Hepatocyte (in vitro differentiated cells): Measurements from ENCODE around the gene EFEMP2. TPM values are rescaled to one million over a fixed set of nuclear protein-coding genes. Genes with fewer than 3 reads are reported as not detected.

Source experiments
- DNase-seq: peaks from one replicate; pipeline ENCODE4 v3.0.0-alpha.2; 2016; ENCODE audit warnings: low spot score
- H2AFZ ChIP-seq: fragments of 200-600 bp; sonication (generic); 2 replicates; pipeline ENCODE4 v1.6.0; 2016; ENCODE audit warnings: antibody characterized with exemption, mild to moderate bottlenecking
- H3K27ac ChIP-seq: fragments of 200-600 bp; sonication (generic); 2 replicates; pipeline ENCODE4 v1.5.1; 2016; ENCODE audit warnings: mild to moderate bottlenecking
- H3K27me3 ChIP-seq: fragments of 200-600 bp; sonication (generic); 2 replicates; pipeline ENCODE4 v1.6.1; 2016
- H3K36me3 ChIP-seq: fragments of 200-600 bp; sonication (generic); replicated peaks from 2 replicates; pipeline ENCODE4 v1.5.1; 2016; ENCODE audit warnings: low read depth; ENCODE audit not compliant: insufficient read depth
- H3K4me1 ChIP-seq: fragments of 200-600 bp; sonication (generic); 2 replicates; pipeline ENCODE4 v1.5.1; 2016; ENCODE audit warnings: mild to moderate bottlenecking, moderate library complexity; ENCODE audit not compliant: insufficient read depth
- H3K4me2 ChIP-seq: fragments of 200-600 bp; sonication (generic); 2 replicates; pipeline ENCODE4 v1.6.0; 2016
- H3K4me3 ChIP-seq: fragments of 200-600 bp; sonication (generic); 2 replicates; pipeline ENCODE4 v1.5.1; 2016; ENCODE audit warnings: mild to moderate bottlenecking
- H3K79me2 ChIP-seq: fragments of 200-600 bp; sonication (generic); 2 replicates; pipeline ENCODE4 v1.6.0; 2017; ENCODE audit warnings: mild to moderate bottlenecking
- H3K9me2 ChIP-seq: fragments of 200-600 bp; sonication (generic); replicated peaks from 2 replicates; pipeline ENCODE4 v1.6.0; 2017; ENCODE audit warnings: mild to moderate bottlenecking; ENCODE audit not compliant: insufficient read depth
- H3K9me3 ChIP-seq: fragments of 200-600 bp; sonication (generic); 2 replicates; pipeline ENCODE4 v1.5.1; 2016; ENCODE audit warnings: low read depth, mild to moderate bottlenecking
- H4K20me1 ChIP-seq: fragments of 200-600 bp; sonication (generic); 2 replicates; pipeline ENCODE4 v1.6.0; 2016; ENCODE audit warnings: mild to moderate bottlenecking; ENCODE audit not compliant: insufficient read depth, poor library complexity, severe bottlenecking
- EZH2 ChIP-seq: fragments of 200-600 bp; sonication (generic); IDR thresholded peaks from 2 replicates; pipeline ENCODE4 v1.6.1; 2016; ENCODE audit warnings: antibody characterized with exemption, mild to moderate bottlenecking, borderline replicate concordance
- EZH2phosphoT487 ChIP-seq: fragments of 200-600 bp; sonication (generic); IDR thresholded peaks from one replicate; pipeline ENCODE4 v1.6.1; 2018; ENCODE audit warnings: antibody characterized with exemption, mild to moderate bottlenecking, low read depth, moderate library complexity; ENCODE audit not compliant: unreplicated experiment, severe bottlenecking
- WGBS: methylation state at CpG from one replicate; pipeline ENCODE4 v1.1.6; 2016; ENCODE audit warnings: low lambda C conversion rate; ENCODE audit errors: missing lambda C conversion rate; 5-methylcytosine and 5-hydroxymethylcytosine counted together
- polyA plus RNA-seq: library from polyadenylated mRNA; unstranded; fragments of >200 nt; fragmentation: Nextera tagmentation; extraction: Ambion mirVana; gene quantifications from 2 replicates; pipeline ENCODE4 v1.2.1, GENCODE V29; 2016
- total RNA-seq: library from RNA; depleted of rRNA; stranded (reverse); fragments of >200 nt; gene quantifications from 2 replicates; pipeline ENCODE4 v1.2.3, GENCODE V29; 2014
- TF ChIP-seq, protein P1 (sequence below): fragments of 200-600 bp; sonication (generic); IDR thresholded peaks from 2 replicates; pipeline ENCODE4 v1.5.1; 2016; ENCODE audit warnings: antibody characterized with exemption, mild to moderate bottlenecking; ENCODE audit not compliant: poor library complexity

EFEMP2 gene
- total and polyA plus RNA-seq, 2 experiments from 2014 or later: 65.2 to 197 TPM

DNA sequence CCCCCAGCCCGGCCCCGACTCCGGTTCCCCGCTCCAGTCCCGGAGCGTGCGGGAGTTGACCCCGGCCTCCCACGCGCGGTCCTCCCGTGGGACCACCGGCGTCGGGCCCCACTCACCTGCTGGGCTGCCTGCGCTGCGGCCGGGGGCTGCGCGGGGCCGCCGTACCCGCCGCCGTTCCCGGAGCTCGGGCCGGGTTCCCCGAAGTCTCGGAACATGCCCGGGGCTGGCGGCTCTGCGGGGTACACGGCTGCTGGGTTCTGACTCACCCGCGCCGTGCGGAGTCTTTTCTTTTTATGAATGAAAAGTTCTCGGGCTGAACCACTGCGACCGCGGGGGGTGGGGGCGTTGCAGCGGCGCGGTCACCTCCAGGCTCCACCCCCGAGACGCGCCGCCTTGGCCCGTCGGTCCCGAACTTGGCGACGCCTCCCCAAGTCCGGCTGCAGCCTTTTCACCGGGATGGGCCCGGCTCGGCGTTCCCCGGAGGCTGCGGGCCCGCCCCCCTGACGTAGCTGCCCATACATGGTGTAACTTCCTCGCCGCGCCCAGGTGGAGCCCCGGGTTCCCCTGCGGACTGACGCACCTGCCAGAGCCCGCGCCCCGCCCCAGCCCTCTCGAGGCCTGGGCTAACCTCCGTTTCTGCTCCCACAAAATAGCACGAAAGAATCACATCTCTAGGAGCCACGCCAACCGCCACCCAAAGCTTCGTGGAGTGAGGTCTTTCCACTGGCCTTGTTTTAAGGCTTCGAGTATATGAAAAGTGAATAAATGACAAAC lies 27.7 kb upstream of the EFEMP2 start, which contains the start of gene FOSL1:
Gene FOSL1 (minus strand): TSS at position 264 of the 774 bp plus-strand sequence. CDS start 49 bp downstream, at position 215.
- Histone ChIP-seq H4K20me1 (no peaks in the 10 kb centered on the region), H3K9me3 (no peaks in the 10 kb centered on the region), H3K27me3 (peaks cover 25% of the 10 kb centered on the region), H3K36me3 (no peaks in the 10 kb centered on the region), H3K4me1 (peaks cover 15% of the 10 kb centered on the region), H3K9me2 (no peaks in the 10 kb centered on the region), H3K4me3 (peak within 1 kb of the TSS; percentile 53), H3K4me2 (peak within 1 kb of the TSS; percentile 93), H3K27ac (peak within 1 kb of the TSS; percentile 71), H3K79me2 (no peaks in the 10 kb centered on the region), H2AFZ (peak within 1 kb of the TSS; percentile 63)
- TF ChIP-seq EZH2 (no peak), EZH2phosphoT487 (no peak)
- TF ChIP-seq, protein P1, sequence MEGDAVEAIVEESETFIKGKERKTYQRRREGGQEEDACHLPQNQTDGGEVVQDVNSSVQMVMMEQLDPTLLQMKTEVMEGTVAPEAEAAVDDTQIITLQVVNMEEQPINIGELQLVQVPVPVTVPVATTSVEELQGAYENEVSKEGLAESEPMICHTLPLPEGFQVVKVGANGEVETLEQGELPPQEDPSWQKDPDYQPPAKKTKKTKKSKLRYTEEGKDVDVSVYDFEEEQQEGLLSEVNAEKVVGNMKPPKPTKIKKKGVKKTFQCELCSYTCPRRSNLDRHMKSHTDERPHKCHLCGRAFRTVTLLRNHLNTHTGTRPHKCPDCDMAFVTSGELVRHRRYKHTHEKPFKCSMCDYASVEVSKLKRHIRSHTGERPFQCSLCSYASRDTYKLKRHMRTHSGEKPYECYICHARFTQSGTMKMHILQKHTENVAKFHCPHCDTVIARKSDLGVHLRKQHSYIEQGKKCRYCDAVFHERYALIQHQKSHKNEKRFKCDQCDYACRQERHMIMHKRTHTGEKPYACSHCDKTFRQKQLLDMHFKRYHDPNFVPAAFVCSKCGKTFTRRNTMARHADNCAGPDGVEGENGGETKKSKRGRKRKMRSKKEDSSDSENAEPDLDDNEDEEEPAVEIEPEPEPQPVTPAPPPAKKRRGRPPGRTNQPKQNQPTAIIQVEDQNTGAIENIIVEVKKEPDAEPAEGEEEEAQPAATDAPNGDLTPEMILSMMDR: no peak
- DNase-seq: peak; percentile 95
- WGBS: 3% methylated on average over 61 of the region's 80 CpGs

DNA sequence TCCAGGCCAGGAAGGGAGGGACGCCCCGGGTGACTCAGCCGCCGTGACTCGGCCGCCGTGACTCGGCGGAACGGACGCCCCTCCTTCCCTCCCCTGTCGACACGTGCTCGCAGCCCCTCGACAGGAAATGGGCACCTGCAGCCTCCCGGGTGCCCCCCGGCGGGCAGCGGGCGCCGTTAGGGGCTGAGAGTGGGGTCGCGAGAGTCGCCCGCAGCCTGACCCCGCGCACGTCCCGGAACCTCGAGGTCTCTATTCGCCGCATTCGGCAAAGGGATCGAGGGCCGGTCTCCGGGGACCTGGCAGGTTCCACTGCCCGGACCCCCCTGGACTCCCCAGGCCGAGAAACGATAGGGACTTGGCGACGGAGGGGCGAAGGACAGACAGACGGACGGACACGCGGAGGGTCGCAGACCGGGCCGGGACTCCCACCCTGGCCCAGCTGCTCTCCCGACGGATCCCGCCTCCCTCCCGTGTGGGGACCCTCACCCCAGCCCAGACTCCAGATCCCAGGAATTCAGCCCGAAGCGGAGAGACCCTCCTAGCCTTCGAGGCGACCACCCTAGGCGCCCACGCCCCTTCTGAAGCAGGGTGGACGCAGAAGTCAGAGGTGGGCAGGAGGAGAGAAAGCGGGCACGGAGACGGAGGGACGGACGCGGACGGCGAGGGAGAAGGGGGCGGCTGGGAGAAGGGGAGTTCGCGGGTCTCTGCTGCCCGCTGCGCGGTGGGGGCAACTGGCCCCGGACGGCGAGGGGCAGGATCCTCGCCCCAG lies 26.9 kb upstream of the EFEMP2 start:
- peak overlapping the region; percentile 93 for H3K4me2 ChIP-seq
- H3K27ac ChIP-seq: peak overlapping the region; percentile 71
- H3K9me2 ChIP-seq: no peaks in the 10 kb centered on the region
- no peaks in the 10 kb centered on the region for H4K20me1 ChIP-seq
- no peaks in the 10 kb centered on the region for H3K79me2 ChIP-seq
- peaks cover 25% of the 10 kb centered on the region for H3K27me3 ChIP-seq
- WGBS: 7% methylated on average over 58 of the region's 78 CpGs
- peaks cover 15% of the 10 kb centered on the region for H3K4me1 ChIP-seq
- no peak for TF ChIP-seq EZH2
- TF ChIP-seq, protein P1: no peak
- no peak for TF ChIP-seq EZH2phosphoT487
- peak; percentile 84 for DNase-seq
- H2AFZ ChIP-seq: peak overlapping the region; percentile 63
- no peaks in the 10 kb centered on the region for H3K9me3 ChIP-seq
- H3K4me3 ChIP-seq: peak overlapping the region; percentile 53
- H3K36me3 ChIP-seq: no peaks in the 10 kb centered on the region

DNA sequence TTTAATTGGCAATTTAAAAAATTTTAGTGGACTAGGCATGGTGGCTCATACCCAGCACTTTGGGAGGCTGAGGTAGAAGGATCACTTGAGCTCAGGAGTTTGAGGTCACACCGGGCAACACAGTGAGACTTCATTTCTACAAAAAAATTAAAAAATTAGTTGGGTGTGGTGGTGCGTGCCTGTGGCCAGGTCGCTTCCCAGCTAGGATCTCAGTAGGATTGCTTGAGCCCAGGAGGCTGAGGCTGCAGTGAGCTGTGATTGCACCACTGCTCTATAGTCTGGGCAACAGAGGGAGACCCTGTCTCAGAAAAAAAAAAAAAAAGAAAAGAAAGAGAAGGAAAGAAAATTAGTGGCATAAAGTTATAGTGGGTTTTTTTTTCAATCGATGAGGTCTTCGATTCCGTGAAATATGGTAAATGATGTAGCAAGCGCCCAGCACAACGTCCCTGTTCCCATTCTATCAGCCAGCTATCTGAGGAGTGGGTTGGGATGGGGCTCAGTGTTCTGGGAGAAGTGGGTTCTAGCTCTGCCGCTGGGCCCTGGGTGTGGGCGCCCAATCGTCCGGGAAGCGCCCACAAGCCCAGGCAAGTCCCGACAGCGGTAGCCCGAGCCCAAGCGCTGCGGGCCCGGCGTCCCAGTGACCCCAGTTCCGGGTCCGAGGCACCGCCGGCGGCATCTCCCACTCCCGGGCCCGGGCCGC lies 26.2 kb upstream of the EFEMP2 start:
- peak overlapping the region; percentile 93 for H3K4me2 ChIP-seq
- 31% methylated on average over 26 of the region's 28 CpGs for WGBS
- peak overlapping the region; percentile 63 for H2AFZ ChIP-seq
- H3K27ac ChIP-seq: no peak overlapping the region
- peaks cover 15% of the 10 kb centered on the region for H3K4me1 ChIP-seq
- no peaks in the 10 kb centered on the region for H3K79me2 ChIP-seq
- no peaks in the 10 kb centered on the region for H3K9me2 ChIP-seq
- no peaks in the 10 kb centered on the region for H3K9me3 ChIP-seq
- TF ChIP-seq EZH2phosphoT487 (no peak), EZH2 (no peak)
- TF ChIP-seq, protein P1: no peak
- DNase-seq: no peak
- H4K20me1 ChIP-seq: no peaks in the 10 kb centered on the region
- H3K27me3 ChIP-seq: peaks cover 25% of the 10 kb centered on the region
- H3K4me3 ChIP-seq: no peak overlapping the region
- H3K36me3 ChIP-seq: no peaks in the 10 kb centered on the region
